Activated gamma-delta T cell treated with Interleukin-2 at 50 U/mL for 16 hours (primary cell): Measurements from ENCODE around the gene ANKRD66.
"Not testable (repeated sequence)": the region's sequence is repeated elsewhere in the genome, so short reads cannot be mapped to it uniquely, and the experiment has no call there.

Experiments
- DNase-seq: peaks from one replicate; pipeline ENCODE4 v3.0.0-alpha.2; 2020

The ANKRD66 gene

GRCh38 chr6:46746696-46747095, at the start of gene ANKRD66:
ANKRD66 (plus strand) TSS chr6:46746933; CDS start chr6:46751949, 5,016 bp downstream.
- no peak for DNase-seq

GRCh38 chr6:46699970-46700369, 46.8 kb upstream of the ANKRD66 start:
- DNase-seq = no peak

GRCh38 chr6:46704562-46704961, 42.2 kb upstream of the ANKRD66 start:
- no peak for DNase-seq

- no peak for DNase-seq
These were observed 40.3 kb upstream of the ANKRD66 start for GRCh38 chr6:46706464-46706863.

GRCh38 chr6:46711491-46711890, 35.2 kb upstream of the ANKRD66 start:
- DNase-seq = no peak

- no peak for DNase-seq
These were observed 31.6 kb upstream of the ANKRD66 start for GRCh38 chr6:46715141-46715540.

- DNase-seq = no peak
These were observed 27.6 kb upstream of the ANKRD66 start for GRCh38 chr6:46719099-46719498.

- DNase-seq = no peak
These were observed 26.3 kb upstream of the ANKRD66 start for GRCh38 chr6:46720401-46720800.

- DNase-seq = no peak
These were observed 16.9 kb upstream of the ANKRD66 start for GRCh38 chr6:46729787-46730326.

- no peak for DNase-seq
These were observed 15.7 kb upstream of the ANKRD66 start for GRCh38 chr6:46730921-46731461.

- no peak for DNase-seq
These were observed 13.4 kb upstream of the ANKRD66 start for GRCh38 chr6:46733341-46733801.

- DNase-seq = no peak
These were observed 11.6 kb upstream of the ANKRD66 start, which contains the start of gene PLA2G7 for GRCh38 chr6:46734867-46735719. PLA2G7 (minus strand) TSS chr6:46735375; CDS start chr6:46722891, 12,484 bp downstream.

GRCh38 chr6:46735720-46736031, 11.1 kb upstream of the ANKRD66 start:
- no peak for DNase-seq

GRCh38 chr6:46736906-46737305, 9.8 kb upstream of the ANKRD66 start:
- no peak for DNase-seq

GRCh38 chr6:46741482-46741881, 5.3 kb upstream of the ANKRD66 start:
- DNase-seq = no peak

GRCh38 chr6:46741910-46742309, 4.8 kb upstream of the ANKRD66 start:
- DNase-seq = no peak

GRCh38 chr6:46743425-46744158, 3.1 kb upstream of the ANKRD66 start:
- DNase-seq = no peak

GRCh38 chr6:46744159-46744725, 2.5 kb upstream of the ANKRD66 start:
- not testable (repeated sequence) for DNase-seq

GRCh38 chr6:46745973-46746372, 760 bp upstream of the ANKRD66 start:
- DNase-seq = no peak

GRCh38 chr6:46748940-46749503, 2.3 kb downstream of the ANKRD66 start:
- no peak for DNase-seq

GRCh38 chr6:46749731-46750130, 3.0 kb downstream of the ANKRD66 start:
- no peak for DNase-seq

GRCh38 chr6:46751658-46752057, 4.9 kb downstream of the ANKRD66 start:
- no peak for DNase-seq

- no peak for DNase-seq
These were observed 9.1 kb downstream of the ANKRD66 start for GRCh38 chr6:46755865-46756264.
